Activated CD4-positive, alpha-beta memory T cell treated with anti-CD3 and anti-CD28 coated beads, Interleukin-2, amount 10 ng/mL, durations not matched to agents 7 days and 5 days (primary cell): Measurements from ENCODE around the gene CNNM2. TPM values are rescaled to one million over a fixed set of nuclear protein-coding genes. Genes with fewer than 3 reads are reported as not detected.
"Not testable (repeated sequence)": the region's sequence is repeated elsewhere in the genome, so short reads cannot be mapped to it uniquely, and the experiment has no call there.

Source experiments
- CTCF ChIA-PET: fragments of 350-600 bp; sonication (Branson Sonifier 250); formaldehyde crosslinking; loops from one replicate; lab custom pipeline; 2021; ENCODE audit warnings: antibody characterized with exemption, inconsistent platforms; lab: Charles Lee
- POLR2A ChIA-PET: fragments of 350-600 bp; sonication (Branson Sonifier 250); formaldehyde crosslinking; loops from one replicate; lab custom pipeline; 2021; ENCODE audit warnings: antibody characterized with exemption; lab: Charles Lee
- DNase-seq: peaks from one replicate; pipeline ENCODE4 v3.0.0-alpha.2; 2020
- H3K27ac Mint-ChIP-seq: one replicate; pipeline ENCODE4 v1.8.0; 2021; ENCODE audit warnings: mild to moderate bottlenecking, mixed read lengths
- H3K27me3 Mint-ChIP-seq: one replicate; pipeline ENCODE4 v1.8.0; 2021; ENCODE audit warnings: mixed read lengths
- H3K36me3 Mint-ChIP-seq: one replicate; pipeline ENCODE4 v1.8.0; 2021; ENCODE audit warnings: low read depth, mixed read lengths
- H3K4me1 Mint-ChIP-seq: one replicate; pipeline ENCODE4 v1.8.0; 2021; ENCODE audit warnings: mixed read lengths
- H3K4me3 Mint-ChIP-seq: one replicate; pipeline ENCODE4 v1.8.0; 2021; ENCODE audit warnings: mild to moderate bottlenecking, mixed read lengths
- H3K9me3 Mint-ChIP-seq: one replicate; pipeline ENCODE4 v1.8.0; 2021; ENCODE audit warnings: mixed read lengths
- total RNA-seq, 2 experiments: library from RNA; stranded (reverse); gene quantifications; one replicate each; pipeline ENCODE4 v1.2.3, GENCODE V29; 2021

Gene CNNM2
- total RNA-seq, 2 experiments from 2014 or later: 7.9 to 8.4 TPM

DNA sequence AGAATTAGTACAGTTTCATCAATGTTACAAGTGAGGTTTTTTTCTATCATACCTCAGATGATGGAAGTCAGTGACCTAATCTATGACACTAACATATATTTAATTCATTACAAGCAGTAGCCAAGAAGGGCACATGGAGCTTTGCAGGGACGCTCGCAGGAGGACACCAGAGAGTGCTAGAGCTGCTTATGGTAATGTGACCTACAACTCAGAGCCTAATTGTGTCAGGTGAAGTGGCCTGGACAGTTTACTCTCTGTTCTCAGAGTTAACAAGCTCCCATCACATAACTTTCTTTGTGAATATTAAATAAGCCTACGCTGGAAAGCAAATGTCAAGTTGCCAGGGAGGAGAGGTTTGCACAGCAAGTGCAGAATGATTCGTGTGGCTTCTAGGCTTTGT lies 11.6 kb upstream of the CNNM2 start:
- Mint-ChIP-seq H3K4me3 (no peak overlapping the region), H3K27me3 (no peaks in the 10 kb centered on the region), H3K27ac (no peak overlapping the region), H3K36me3 (no peaks in the 10 kb centered on the region), H3K4me1 (no peaks in the 10 kb centered on the region), H3K9me3 (no peaks in the 10 kb centered on the region)
- ChIA-PET CTCF (no interaction called here), POLR2A (no interaction called here)
- no peak for DNase-seq

DNA sequence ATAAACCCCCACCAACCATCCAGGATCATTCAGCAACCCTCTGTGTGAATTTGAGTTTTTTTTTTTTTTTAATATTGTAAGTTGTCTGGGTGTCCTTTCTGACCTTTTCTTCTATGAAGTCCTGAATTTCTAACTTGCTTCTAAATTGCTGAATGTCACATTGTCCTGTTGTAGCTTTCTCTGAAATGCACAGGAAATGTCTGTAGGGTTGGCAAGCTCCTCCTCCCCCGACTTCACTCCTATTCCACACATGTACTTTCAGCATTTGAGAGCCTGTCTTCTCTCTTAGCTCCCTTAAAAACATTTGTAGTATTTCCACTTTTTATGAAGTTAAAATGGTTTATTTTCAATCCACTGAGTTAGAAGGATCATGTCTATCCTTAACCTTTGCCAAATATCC lies 3.3 kb upstream of the CNNM2 start:
- H3K9me3 Mint-ChIP-seq: no peaks in the 10 kb centered on the region
- no peak overlapping the region for H3K27ac Mint-ChIP-seq
- H3K36me3 Mint-ChIP-seq: no peaks in the 10 kb centered on the region
- peaks cover 35% of the 10 kb centered on the region for H3K4me1 Mint-ChIP-seq
- ChIA-PET CTCF (interaction anchor here (0.7 to 8.3 kb wide), 6 partner anchors 13 to 566 kb away, joined by 3 to 90 read pairs (median 6); no protein-coding TSS in a partner anchor), POLR2A (interaction anchor here (0.5 to 1.1 kb wide), 4 partner anchors 155 to 609 kb away, joined by 3 read pairs; partner anchors contain the start of genes ARL3 and SFXN2)
- DNase-seq: no peak
- no peak overlapping the region for H3K4me3 Mint-ChIP-seq
- H3K27me3 Mint-ChIP-seq: peaks cover 9% of the 10 kb centered on the region

DNA sequence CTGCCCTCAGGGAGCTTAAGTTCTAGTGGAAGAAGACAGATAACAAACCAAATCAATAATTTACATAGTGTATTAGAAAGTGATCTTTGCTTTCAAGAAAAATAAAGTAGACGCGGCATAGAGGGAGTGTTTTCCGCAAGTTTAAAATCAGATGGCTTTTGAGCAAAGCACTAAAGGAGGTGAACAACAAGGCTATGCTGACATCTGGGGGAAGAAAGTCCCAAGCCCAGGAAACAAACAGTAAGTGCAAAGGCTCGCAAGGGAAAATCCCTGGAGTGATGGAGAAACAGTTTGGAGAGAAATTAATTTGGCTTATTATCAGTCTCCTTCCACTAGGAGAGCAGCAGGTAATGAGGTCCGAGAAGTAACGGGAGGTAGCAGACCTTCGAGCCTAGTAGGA lies 1.9 kb upstream of the CNNM2 start:
- peaks cover 7% of the 10 kb centered on the region for H3K36me3 Mint-ChIP-seq
- no peak overlapping the region for H3K27ac Mint-ChIP-seq
- DNase-seq: no peak
- H3K27me3 Mint-ChIP-seq: peaks cover 9% of the 10 kb centered on the region
- ChIA-PET POLR2A (interaction anchor here (3.0 kb wide), 1 partner anchor 154 kb away, joined by 26 read pairs; no protein-coding TSS in a partner anchor), CTCF (interaction anchor here (0.8 to 8.3 kb wide), 14 partner anchors 8 to 480 kb away, joined by 3 to 90 read pairs (median 4); partner anchors contain the start of genes ATP5MK, CYP17A1 and PDCD11)
- H3K9me3 Mint-ChIP-seq: no peaks in the 10 kb centered on the region
- peak overlapping the region; percentile 90 for H3K4me3 Mint-ChIP-seq
- H3K4me1 Mint-ChIP-seq: peaks cover 49% of the 10 kb centered on the region

DNA sequence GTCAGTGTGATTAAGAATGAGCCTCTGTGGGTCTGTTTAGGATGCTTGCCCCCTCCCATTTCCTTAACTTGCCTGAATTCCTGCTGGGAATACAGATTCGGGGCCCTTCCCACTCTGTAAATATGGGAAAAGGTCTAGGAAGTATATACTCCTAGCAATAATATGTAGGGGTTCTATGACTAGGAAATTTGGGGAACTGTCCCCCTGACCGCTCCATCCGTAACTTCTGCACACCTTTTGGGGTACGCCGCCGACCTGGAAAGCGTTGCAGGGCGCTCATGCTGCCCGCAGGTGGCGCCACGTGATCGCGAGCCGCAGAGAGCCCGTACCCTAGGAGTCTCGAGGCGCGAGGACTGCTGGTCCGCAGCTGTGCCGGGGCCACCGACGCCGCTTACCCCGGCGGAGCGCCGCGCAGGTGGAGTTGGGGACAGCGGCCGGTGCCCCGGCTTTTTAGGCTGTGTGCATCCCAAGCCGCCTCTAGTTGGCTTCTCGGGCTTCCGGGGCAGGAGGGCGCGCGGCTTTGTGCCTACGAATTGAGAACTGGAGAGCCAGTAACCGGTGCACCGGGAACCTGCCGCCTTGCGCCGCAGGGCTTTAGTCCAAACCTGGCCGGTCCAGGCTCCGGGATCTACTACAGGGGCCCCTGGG lies 656 bp upstream of the CNNM2 start:
- peaks cover 3% of the 10 kb centered on the region for H3K27me3 Mint-ChIP-seq

DNA sequence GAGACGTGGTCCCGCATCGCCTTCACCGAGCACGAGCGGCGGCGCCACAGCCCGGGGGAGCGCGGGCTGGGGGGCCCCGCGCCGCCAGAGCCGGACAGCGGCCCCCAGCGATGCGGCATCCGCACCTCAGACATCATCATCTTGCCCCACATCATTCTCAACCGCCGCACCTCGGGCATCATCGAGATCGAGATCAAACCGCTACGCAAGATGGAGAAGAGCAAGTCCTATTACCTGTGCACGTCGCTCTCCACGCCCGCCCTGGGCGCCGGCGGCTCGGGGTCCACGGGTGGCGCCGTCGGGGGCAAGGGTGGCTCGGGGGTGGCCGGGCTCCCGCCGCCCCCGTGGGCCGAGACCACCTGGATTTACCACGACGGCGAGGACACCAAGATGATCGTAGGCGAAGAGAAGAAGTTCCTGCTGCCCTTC lies 737 bp downstream of the CNNM2 start:
- ChIA-PET CTCF (interaction anchor here (1.0 to 8.3 kb wide), 7 partner anchors 17 to 415 kb away, joined by 3 to 90 read pairs (median 12); no protein-coding TSS in a partner anchor), POLR2A (interaction anchor here (1.8 to 3.0 kb wide), 4 partner anchors 151 to 326 kb away, joined by 4 to 26 read pairs (median 8); no protein-coding TSS in a partner anchor)
- Mint-ChIP-seq H3K27ac (no peak overlapping the region), H3K9me3 (no peaks in the 10 kb centered on the region), H3K27me3 (peaks cover 3% of the 10 kb centered on the region), H3K4me3 (peak overlapping the region; percentile 90), H3K36me3 (peaks cover 7% of the 10 kb centered on the region), H3K4me1 (peaks cover 69% of the 10 kb centered on the region)
- peak; percentile 48 for DNase-seq

More for the DNA sequence above, 656 bp upstream of the CNNM2 start:
- ChIA-PET CTCF (interaction anchor here (0.5 to 8.3 kb wide), 48 partner anchors 9 to 671 kb away, joined by 3 to 90 read pairs (median 4); partner anchors contain the start of genes ATP5MK, INA, NEURL1 and NT5C2), POLR2A (interaction anchor here (1.0 to 3.0 kb wide), 9 partner anchors 10 to 327 kb away, joined by 3 to 26 read pairs (median 6); partner anchors contain the start of gene TRIM8)
- Mint-ChIP-seq H3K4me3 (peak overlapping the region; percentile 90), H3K4me1 (peaks cover 61% of the 10 kb centered on the region), H3K9me3 (no peaks in the 10 kb centered on the region), H3K27ac (peak overlapping the region; percentile 84), H3K36me3 (peaks cover 7% of the 10 kb centered on the region)
- DNase-seq: peak; percentile 85

DNA sequence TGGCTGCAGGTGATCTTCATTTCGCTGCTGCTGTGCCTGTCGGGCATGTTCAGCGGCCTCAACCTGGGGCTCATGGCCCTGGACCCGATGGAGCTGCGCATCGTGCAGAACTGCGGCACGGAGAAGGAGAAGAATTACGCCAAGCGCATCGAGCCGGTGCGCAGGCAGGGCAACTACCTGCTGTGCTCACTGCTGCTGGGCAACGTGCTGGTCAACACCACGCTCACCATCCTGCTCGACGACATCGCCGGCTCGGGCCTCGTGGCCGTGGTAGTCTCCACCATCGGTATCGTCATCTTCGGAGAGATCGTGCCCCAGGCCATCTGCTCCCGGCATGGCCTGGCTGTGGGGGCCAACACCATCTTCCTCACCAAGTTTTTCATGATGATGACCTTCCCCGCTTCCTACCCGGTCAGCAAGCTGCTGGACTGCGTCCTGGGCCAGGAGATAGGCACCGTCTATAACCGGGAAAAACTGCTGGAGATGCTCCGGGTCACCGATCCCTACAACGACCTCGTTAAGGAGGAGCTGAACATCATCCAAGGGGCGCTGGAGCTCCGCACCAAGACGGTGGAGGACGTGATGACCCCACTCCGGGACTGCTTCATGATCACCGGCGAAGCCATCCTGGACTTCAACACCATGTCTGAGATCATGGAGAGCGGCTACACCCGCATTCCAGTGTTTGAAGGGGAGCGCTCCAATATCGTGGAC lies 1.3 kb downstream of the CNNM2 start:
- peaks cover 3% of the 10 kb centered on the region for H3K27me3 Mint-ChIP-seq
- H3K4me1 Mint-ChIP-seq: peaks cover 65% of the 10 kb centered on the region
- H3K27ac Mint-ChIP-seq: no peak overlapping the region
- H3K36me3 Mint-ChIP-seq: peaks cover 7% of the 10 kb centered on the region
- H3K9me3 Mint-ChIP-seq: no peaks in the 10 kb centered on the region
- POLR2A ChIA-PET: interaction anchor here (1.5 to 1.9 kb wide), 4 partner anchors 18 to 273 kb away, joined by 3 to 9 read pairs (median 4); no protein-coding TSS in a partner anchor
- peak; percentile 22 for DNase-seq
- peak overlapping the region; percentile 90 for H3K4me3 Mint-ChIP-seq
- CTCF ChIA-PET: interaction anchor here (0.6 to 3.2 kb wide), 2 partner anchors 325 to 455 kb away, joined by 4 to 36 read pairs; no protein-coding TSS in a partner anchor

DNA sequence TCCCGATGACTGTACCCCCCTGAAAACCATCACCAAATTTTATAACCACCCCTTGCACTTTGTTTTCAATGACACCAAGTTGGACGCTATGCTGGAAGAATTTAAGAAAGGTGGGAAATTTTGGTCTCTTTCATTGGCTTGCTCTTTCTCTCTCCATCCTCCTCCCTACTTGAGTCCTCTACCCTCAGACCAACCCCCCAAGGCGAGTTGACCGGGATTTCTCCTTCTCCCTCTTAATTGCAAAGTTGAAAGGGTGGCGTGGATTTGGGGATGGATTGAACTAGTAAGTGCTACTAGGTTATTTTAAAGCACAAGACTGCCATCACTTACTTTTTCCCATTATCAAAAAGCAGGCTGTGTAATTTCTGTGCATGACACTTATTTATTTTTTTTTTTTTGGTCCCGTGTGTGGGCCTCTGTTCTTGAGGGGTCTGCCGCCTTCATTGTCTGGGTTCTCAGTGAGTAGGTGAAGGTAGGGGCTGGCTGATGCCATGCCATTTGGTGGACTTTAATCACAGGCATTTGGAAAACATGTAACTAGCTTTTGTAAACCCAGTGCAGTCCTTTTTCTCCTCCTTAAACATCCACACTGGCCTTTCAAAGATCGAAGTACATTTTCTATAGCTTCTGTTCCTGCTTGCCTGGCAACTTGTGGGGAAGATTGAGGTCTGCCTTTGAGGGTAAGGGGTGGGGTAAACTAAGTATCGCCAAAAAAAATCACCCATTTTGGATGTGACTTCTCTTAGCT lies 2.1 kb downstream of the CNNM2 start:
- CTCF ChIA-PET: interaction anchor here (0.6 to 0.7 kb wide), 2 partner anchors 17 to 455 kb away, joined by 3 to 4 read pairs; no protein-coding TSS in a partner anchor

DNA sequence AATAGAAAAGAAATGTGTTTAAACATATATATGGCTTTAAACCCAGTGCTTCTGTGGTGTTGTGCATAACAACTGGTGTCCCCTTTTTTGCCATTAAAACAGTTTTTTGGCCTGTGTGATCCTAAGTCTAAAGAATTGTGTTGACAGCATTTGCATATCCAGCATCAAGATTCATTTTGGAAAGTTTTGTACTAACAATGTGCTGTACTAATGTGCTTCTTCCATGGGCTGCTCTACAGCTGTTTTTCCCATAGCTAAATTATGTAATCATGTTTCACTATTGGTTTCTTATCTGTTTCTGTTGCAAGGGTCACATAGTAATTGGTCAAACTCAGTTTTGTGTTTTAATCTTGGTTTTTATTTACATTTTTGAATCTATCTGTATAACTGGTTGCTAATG lies 5.5 kb downstream of the CNNM2 start:
- ChIA-PET POLR2A (interaction anchor here (0.9 kb wide), 1 partner anchor 131 kb away, joined by 3 read pairs; no protein-coding TSS in a partner anchor), CTCF (no interaction called here)
- H3K4me3 Mint-ChIP-seq: no peak overlapping the region
- no peaks in the 10 kb centered on the region for H3K27me3 Mint-ChIP-seq
- DNase-seq: no peak
- peaks cover 14% of the 10 kb centered on the region for H3K36me3 Mint-ChIP-seq
- no peaks in the 10 kb centered on the region for H3K9me3 Mint-ChIP-seq
- no peak overlapping the region for H3K27ac Mint-ChIP-seq
- peaks cover 47% of the 10 kb centered on the region for H3K4me1 Mint-ChIP-seq

More for the DNA sequence above, 2.1 kb downstream of the CNNM2 start:
- Mint-ChIP-seq H3K4me1 (peaks cover 59% of the 10 kb centered on the region), H3K27me3 (peaks cover 3% of the 10 kb centered on the region), H3K9me3 (no peaks in the 10 kb centered on the region), H3K36me3 (peaks cover 7% of the 10 kb centered on the region), H3K4me3 (peak overlapping the region; percentile 90), H3K27ac (no peak overlapping the region)
- no peak for DNase-seq
- POLR2A ChIA-PET: interaction anchor here (0.7 to 1.6 kb wide), 5 partner anchors 14 to 324 kb away, joined by 3 to 4 read pairs (median 3); no protein-coding TSS in a partner anchor

DNA sequence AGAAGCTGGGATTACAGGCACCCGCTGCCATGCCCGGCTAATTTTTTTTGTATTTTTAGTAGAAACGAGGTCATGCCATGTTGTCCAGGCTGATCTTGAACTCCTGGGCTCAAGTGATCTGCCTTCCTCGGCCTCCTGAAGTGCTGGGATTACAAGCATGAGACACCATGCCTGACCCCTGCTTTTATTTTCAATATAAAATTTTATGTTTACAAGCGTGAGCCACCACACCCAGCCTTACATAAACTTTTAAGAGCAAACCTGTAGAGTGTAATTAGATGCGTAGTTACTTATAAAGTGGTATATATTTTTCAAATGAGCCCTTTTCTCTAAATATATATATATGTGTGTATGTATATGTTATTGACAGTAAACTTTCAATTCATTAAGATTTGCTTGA lies 8.7 kb downstream of the CNNM2 start:
- DNase-seq: no peak
- Mint-ChIP-seq H3K27ac (no peak overlapping the region), H3K9me3 (no peaks in the 10 kb centered on the region), H3K27me3 (no peaks in the 10 kb centered on the region), H3K4me1 (peaks cover 19% of the 10 kb centered on the region), H3K36me3 (peaks cover 7% of the 10 kb centered on the region), H3K4me3 (no peak overlapping the region)
- CTCF ChIA-PET: interaction anchor here (0.6 to 1.9 kb wide), 2 partner anchors 10 to 711 kb away, joined by 4 to 11 read pairs; partner anchors contain the start of gene CNNM2
- POLR2A ChIA-PET: interaction anchor here (1.8 kb wide), 1 partner anchor 9 kb away, joined by 7 read pairs; the partner anchor contains the start of gene CNNM2

DNA sequence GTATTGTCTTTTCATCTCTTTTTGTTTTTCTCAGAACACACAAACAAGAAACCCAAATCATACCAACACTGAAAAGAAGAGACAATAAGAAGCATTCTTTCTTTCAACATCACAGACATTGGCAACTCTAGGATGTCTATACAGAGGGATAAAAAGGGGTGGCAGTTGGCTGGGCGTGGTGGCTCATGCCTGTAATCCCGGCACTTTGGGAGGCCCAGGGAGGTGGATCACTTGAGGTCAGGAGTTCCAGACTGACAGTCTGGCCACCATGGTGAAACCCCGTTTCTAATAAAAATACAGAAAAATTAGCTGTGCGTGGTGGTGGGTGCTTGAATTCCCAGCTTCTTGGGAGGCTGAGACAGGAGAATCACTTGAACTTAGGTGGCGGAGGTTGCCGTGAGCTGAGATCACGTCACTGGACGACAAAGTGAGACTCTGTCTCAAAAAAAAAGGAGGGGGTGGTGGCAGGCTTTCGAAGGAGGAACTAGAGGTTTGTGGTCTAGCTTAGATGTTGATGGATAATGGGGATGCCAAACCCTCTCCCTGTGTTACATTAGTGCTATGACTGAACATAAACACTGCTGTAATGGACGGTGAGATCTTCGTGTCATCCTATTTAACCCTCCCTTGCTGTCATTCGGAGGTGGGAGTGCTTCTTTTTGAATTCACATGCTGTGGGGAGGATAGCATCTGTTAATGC lies 9.4 kb downstream of the CNNM2 start:
- ChIA-PET POLR2A (interaction anchor here (1.8 kb wide), 1 partner anchor 10 kb away, joined by 7 read pairs; the partner anchor contains the start of gene CNNM2), CTCF (no interaction called here)
- no peaks in the 10 kb centered on the region for H3K27me3 Mint-ChIP-seq
- no peak overlapping the region for H3K27ac Mint-ChIP-seq
- peaks cover 13% of the 10 kb centered on the region for H3K4me1 Mint-ChIP-seq
- H3K36me3 Mint-ChIP-seq: peaks cover 7% of the 10 kb centered on the region
- no peak overlapping the region for H3K4me3 Mint-ChIP-seq
- H3K9me3 Mint-ChIP-seq: no peaks in the 10 kb centered on the region
- no peak for DNase-seq

DNA sequence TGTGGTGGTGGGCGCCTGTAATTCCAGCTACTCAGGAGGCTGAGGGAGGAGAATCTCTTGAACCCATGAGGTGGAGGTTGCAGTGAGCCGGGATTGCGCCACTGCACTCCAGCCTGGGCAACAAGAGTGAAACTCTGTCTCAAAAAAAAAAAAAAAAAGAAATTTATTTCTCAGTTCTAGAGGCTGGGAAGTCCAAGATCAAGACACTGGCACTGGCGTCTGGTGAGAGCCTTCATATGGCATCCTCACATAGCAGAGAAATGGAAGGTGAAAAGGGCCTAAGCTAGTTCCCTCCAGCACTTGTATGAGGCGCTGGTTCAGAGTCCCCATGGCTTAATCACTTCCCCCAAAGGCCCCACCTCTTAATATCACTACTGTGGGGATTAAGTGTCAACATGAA lies 10.3 kb downstream of the CNNM2 start:
- DNase-seq, POLR2A ChIA-PET, CTCF ChIA-PET, H3K4me3 Mint-ChIP-seq, H3K4me1 Mint-ChIP-seq, H3K27me3 Mint-ChIP-seq, H3K36me3 Mint-ChIP-seq, H3K27ac Mint-ChIP-seq, H3K9me3 Mint-ChIP-seq: not testable (repeated sequence)
